Measurements from ENCODE around the gene ZNF253. TPM values are rescaled to one million over a fixed set of nuclear protein-coding genes. Genes with fewer than 3 reads are reported as not detected.
"Not testable (repeated sequence)": the region's sequence is repeated elsewhere in the genome, so short reads cannot be mapped to it uniquely, and the experiment has no call there.

Gene ZNF253
- total and polyA plus RNA-seq, 5 donors from 2014 or later: 5.0 to 17.0 (median 8.1) TPM

GRCh38 chr19:19826875-19827274, 38.8 kb upstream of the ZNF253 start:
- H3K27me3 ChIP-seq (ENCODE audit: control insufficient read depth, insufficient read depth, low read length): no peaks in the 10 kb centered on the region
- no peaks in the 10 kb centered on the region for H3K4me1 ChIP-seq (ENCODE audit: control insufficient read depth, insufficient read depth, low read length, poor library complexity, severe bottlenecking)
- DNase-seq: no peak
- H3K4me3 Mint-ChIP-seq: no peak overlapping the region
- H3K4me1 Mint-ChIP-seq: peaks cover 0 to 2% (median 0%) of the 10 kb centered on the region in 4 donors
- no peak overlapping the region for H3K27ac Mint-ChIP-seq
- peaks cover 14% of the 10 kb centered on the region for H3K36me3 Mint-ChIP-seq
- no peaks in the 10 kb centered on the region for H3K27me3 Mint-ChIP-seq
- no peak for ATAC-seq (ENCODE audit: low read depth in 2 of 2)
- H3K9me3 Mint-ChIP-seq: peaks cover 0 to 58% (median 23%) of the 10 kb centered on the region in 7 donors
- no peak overlapping the region for H3K4me3 ChIP-seq (ENCODE audit: low read depth, low read length)
- peaks cover 38 to 64% of the 10 kb centered on the region in 2 experiments for H3K9me3 ChIP-seq (ENCODE audit: control insufficient read depth in 2 of 2, low read length in 2 of 2)
- no peak overlapping the region for H3K27ac ChIP-seq (ENCODE audit: insufficient read depth, low read length, poor library complexity, severe bottlenecking)
- no peaks in the 10 kb centered on the region for H3K36me3 ChIP-seq (ENCODE audit: control insufficient read depth, insufficient read depth, low read length)

GRCh38 chr19:19835560-19836038, 30.1 kb upstream of the ZNF253 start:
- no peak for DNase-seq
- H3K4me1 Mint-ChIP-seq: no peaks in the 10 kb centered on the region
- peaks cover 17% of the 10 kb centered on the region for H3K36me3 Mint-ChIP-seq
- no peak for ATAC-seq (ENCODE audit: low read depth in 2 of 2)
- Histone ChIP-seq H3K36me3 (ENCODE audit: control insufficient read depth, insufficient read depth, low read length) (no peaks in the 10 kb centered on the region), H3K9me3 (ENCODE audit: control insufficient read depth in 2 of 2, low read length in 2 of 2) (peaks cover 64 to 85% of the 10 kb centered on the region in 2 experiments), H3K4me1 (ENCODE audit: control insufficient read depth, insufficient read depth, low read length, poor library complexity, severe bottlenecking) (no peaks in the 10 kb centered on the region), H3K27me3 (ENCODE audit: control insufficient read depth, insufficient read depth, low read length) (no peaks in the 10 kb centered on the region), H3K4me3 (ENCODE audit: low read depth, low read length) (no peak overlapping the region), H3K27ac (ENCODE audit: insufficient read depth, low read length, poor library complexity, severe bottlenecking) (no peak overlapping the region)
- H3K27ac Mint-ChIP-seq: no peak overlapping the region
- no peak overlapping the region for H3K4me3 Mint-ChIP-seq
- peaks cover 0 to 51% (median 28%) of the 10 kb centered on the region in 7 donors for H3K9me3 Mint-ChIP-seq
- H3K27me3 Mint-ChIP-seq: no peaks in the 10 kb centered on the region

- H3K4me1 Mint-ChIP-seq: no peaks in the 10 kb centered on the region
- H3K4me3 ChIP-seq (ENCODE audit: low read depth, low read length): no peak overlapping the region
- DNase-seq: no peak
- ATAC-seq (ENCODE audit: low read depth in 2 of 2): no peak
- H3K4me1 ChIP-seq (ENCODE audit: control insufficient read depth, insufficient read depth, low read length, poor library complexity, severe bottlenecking): no peaks in the 10 kb centered on the region
- no peaks in the 10 kb centered on the region for H3K36me3 ChIP-seq (ENCODE audit: control insufficient read depth, insufficient read depth, low read length)
- H3K27me3 ChIP-seq (ENCODE audit: control insufficient read depth, insufficient read depth, low read length): no peaks in the 10 kb centered on the region
- H3K27me3 Mint-ChIP-seq: no peaks in the 10 kb centered on the region
- peaks cover 3 to 7% of the 10 kb centered on the region in 2 experiments for H3K9me3 ChIP-seq (ENCODE audit: control insufficient read depth in 2 of 2, low read length in 2 of 2)
- no peak overlapping the region for H3K4me3 Mint-ChIP-seq
- no peak overlapping the region for H3K27ac ChIP-seq (ENCODE audit: insufficient read depth, low read length, poor library complexity, severe bottlenecking)
- peak overlapping the region in 1 of 3 donors; percentile 5 for H3K27ac Mint-ChIP-seq
- peaks cover 0 to 8% (median 3%) of the 10 kb centered on the region in 7 donors for H3K9me3 Mint-ChIP-seq
- H3K36me3 Mint-ChIP-seq: no peaks in the 10 kb centered on the region
Observed at GRCh38 chr19:19847781-19848180, 17.9 kb upstream of the ZNF253 start.

GRCh38 chr19:19849056-19849455, 16.6 kb upstream of the ZNF253 start:
- H3K27ac ChIP-seq (ENCODE audit: insufficient read depth, low read length, poor library complexity, severe bottlenecking): no peak overlapping the region

GRCh38 chr19:19851740-19852139, 13.9 kb upstream of the ZNF253 start:
- not testable (repeated sequence) for H3K9me3 Mint-ChIP-seq; ATAC-seq (ENCODE audit: low read depth in 2 of 2); H3K27me3 Mint-ChIP-seq; H3K27ac Mint-ChIP-seq; H3K27ac ChIP-seq (ENCODE audit: insufficient read depth, low read length, poor library complexity, severe bottlenecking); H3K9me3 ChIP-seq (ENCODE audit: control insufficient read depth in 2 of 2, low read length in 2 of 2); DNase-seq; H3K36me3 Mint-ChIP-seq; H3K4me3 Mint-ChIP-seq; H3K27me3 ChIP-seq (ENCODE audit: control insufficient read depth, insufficient read depth, low read length); H3K4me1 ChIP-seq (ENCODE audit: control insufficient read depth, insufficient read depth, low read length, poor library complexity, severe bottlenecking); H3K4me3 ChIP-seq (ENCODE audit: low read depth, low read length); H3K36me3 ChIP-seq (ENCODE audit: control insufficient read depth, insufficient read depth, low read length)
- peaks cover 0 to 18% (median 3%) of the 10 kb centered on the region in 4 donors for H3K4me1 Mint-ChIP-seq

More at GRCh38 chr19:19849056-19849455, 16.6 kb upstream of the ZNF253 start:
- H3K36me3 Mint-ChIP-seq: no peaks in the 10 kb centered on the region
- ATAC-seq (ENCODE audit: low read depth in 2 of 2) (no peak), DNase-seq (no peak)
- H3K27me3 Mint-ChIP-seq: no peaks in the 10 kb centered on the region
- H3K27ac Mint-ChIP-seq: no peak overlapping the region
- Histone ChIP-seq H3K4me3 (ENCODE audit: low read depth, low read length) (no peak overlapping the region), H3K27me3 (ENCODE audit: control insufficient read depth, insufficient read depth, low read length) (no peaks in the 10 kb centered on the region), H3K36me3 (ENCODE audit: control insufficient read depth, insufficient read depth, low read length) (no peaks in the 10 kb centered on the region), H3K4me1 (ENCODE audit: control insufficient read depth, insufficient read depth, low read length, poor library complexity, severe bottlenecking) (no peaks in the 10 kb centered on the region), H3K9me3 (ENCODE audit: control insufficient read depth in 2 of 2, low read length in 2 of 2) (peaks cover 3 to 4% of the 10 kb centered on the region in 2 experiments)
- H3K4me3 Mint-ChIP-seq: no peak overlapping the region
- H3K9me3 Mint-ChIP-seq: peaks cover 0 to 5% (median 2%) of the 10 kb centered on the region in 7 donors
- no peaks in the 10 kb centered on the region for H3K4me1 Mint-ChIP-seq

- H3K4me3 Mint-ChIP-seq: no peak overlapping the region
- H3K4me1 Mint-ChIP-seq: peaks cover 0 to 23% (median 8%) of the 10 kb centered on the region in 4 donors
- no peaks in the 10 kb centered on the region for H3K9me3 ChIP-seq (ENCODE audit: control insufficient read depth in 2 of 2, low read length in 2 of 2)
- H3K9me3 Mint-ChIP-seq: peaks cover 0 to 6% (median 0%) of the 10 kb centered on the region in 7 donors
- peaks cover 4% of the 10 kb centered on the region for H3K4me1 ChIP-seq (ENCODE audit: control insufficient read depth, insufficient read depth, low read length, poor library complexity, severe bottlenecking)
- H3K27me3 ChIP-seq (ENCODE audit: control insufficient read depth, insufficient read depth, low read length): no peaks in the 10 kb centered on the region
- H3K36me3 Mint-ChIP-seq: no peaks in the 10 kb centered on the region
- no peak overlapping the region for H3K27ac ChIP-seq (ENCODE audit: insufficient read depth, low read length, poor library complexity, severe bottlenecking)
- H3K27me3 Mint-ChIP-seq: no peaks in the 10 kb centered on the region
- H3K27ac Mint-ChIP-seq: no peak overlapping the region
- no peak for ATAC-seq (ENCODE audit: low read depth in 2 of 2)
- no peak for DNase-seq
- no peaks in the 10 kb centered on the region for H3K36me3 ChIP-seq (ENCODE audit: control insufficient read depth, insufficient read depth, low read length)
- H3K4me3 ChIP-seq (ENCODE audit: low read depth, low read length): no peak overlapping the region
Observed at GRCh38 chr19:19858751-19859150, 6.9 kb upstream of the ZNF253 start.

- H3K4me1 ChIP-seq (ENCODE audit: control insufficient read depth, insufficient read depth, low read length, poor library complexity, severe bottlenecking): peaks cover 4% of the 10 kb centered on the region
- H3K36me3 Mint-ChIP-seq: no peaks in the 10 kb centered on the region
- no peaks in the 10 kb centered on the region for H3K36me3 ChIP-seq (ENCODE audit: control insufficient read depth, insufficient read depth, low read length)
- peak overlapping the region; percentile 30 to 81 (median 72) for H3K4me3 Mint-ChIP-seq
- H3K27ac Mint-ChIP-seq: peak overlapping the region in 2 of 3 donors; percentile 52 to 59
- peaks cover 0 to 6% (median 0%) of the 10 kb centered on the region in 7 donors for H3K9me3 Mint-ChIP-seq
- no peaks in the 10 kb centered on the region for H3K27me3 ChIP-seq (ENCODE audit: control insufficient read depth, insufficient read depth, low read length)
- H3K27ac ChIP-seq (ENCODE audit: insufficient read depth, low read length, poor library complexity, severe bottlenecking): no peak overlapping the region
- peaks cover 0 to 19% (median 5%) of the 10 kb centered on the region in 4 donors for H3K4me1 Mint-ChIP-seq
- H3K9me3 ChIP-seq (ENCODE audit: control insufficient read depth in 2 of 2, low read length in 2 of 2): no peaks in the 10 kb centered on the region
- H3K4me3 ChIP-seq (ENCODE audit: low read depth, low read length): no peak overlapping the region
- no peaks in the 10 kb centered on the region for H3K27me3 Mint-ChIP-seq
- ATAC-seq (ENCODE audit: low read depth in 2 of 2): peak in 1 of 2 donors; percentile 28
- DNase-seq: peak; percentile 7 to 54 (median 26)
Observed at GRCh38 chr19:19860756-19861390, 4.8 kb upstream of the ZNF253 start.
